GM23338 (cell line): ENCODE measurements around the gene PHYKPL. TPM values are rescaled to one million over a fixed set of nuclear protein-coding genes. Genes with fewer than 3 reads are reported as not detected.

ENCODE experiments used
- ATAC-seq: fragments of 200-7000 bp; cut with Tn5 transposase; 3 replicates; pipeline ENCODE4 v1.9.1; 2020
- DNase-seq: peaks from one replicate; pipeline ENCODE4 v3.0.0-alpha.2; 2015; ENCODE audit warnings: low spot score
- H2AFZ ChIP-seq: fragments of 200-600 bp; sonication (generic); 2 replicates; pipeline ENCODE4 v1.8.0; 2016; ENCODE audit warnings: antibody characterized with exemption, mild to moderate bottlenecking, moderate library complexity
- H3F3A ChIP-seq: fragments of 200-600 bp; sonication (generic); replicated peaks from 2 replicates; pipeline ENCODE4 v1.8.0; 2017; ENCODE audit warnings: antibody characterized with exemption, mixed run types, low read depth
- H3K27ac ChIP-seq: fragments of 200-600 bp; sonication (generic); 2 replicates; pipeline ENCODE4 v1.6.1; 2016; ENCODE audit warnings: low read depth
- H3K27me3 ChIP-seq: fragments of 200-600 bp; sonication (generic); 2 replicates; pipeline ENCODE4 v1.8.0; 2016; ENCODE audit warnings: mild to moderate bottlenecking, mixed run types, moderate library complexity; ENCODE audit not compliant: insufficient read depth
- H3K36me3 ChIP-seq: fragments of 200-600 bp; sonication (generic); 2 replicates; pipeline ENCODE4 v1.8.0; 2016; ENCODE audit warnings: mild to moderate bottlenecking; ENCODE audit not compliant: insufficient read depth
- H3K4me1 ChIP-seq: fragments of 200-600 bp; sonication (generic); 2 replicates; pipeline ENCODE4 v1.8.0; 2016; ENCODE audit warnings: mild to moderate bottlenecking, moderate library complexity; ENCODE audit not compliant: insufficient read depth
- H3K4me2 ChIP-seq: fragments of 200-600 bp; sonication (generic); 2 replicates; pipeline ENCODE4 v1.7.1; 2017; ENCODE audit warnings: mixed run types
- H3K4me3 ChIP-seq: fragments of 200-600 bp; sonication (generic); 2 replicates; pipeline ENCODE4 v1.6.1; 2016; ENCODE audit warnings: mixed run types
- H3K79me2 ChIP-seq: fragments of 200-600 bp; sonication (generic); replicated peaks from 2 replicates; pipeline ENCODE4 v1.8.0; 2017; ENCODE audit warnings: mild to moderate bottlenecking; ENCODE audit not compliant: insufficient read depth
- H3K9me2 ChIP-seq: fragments of 200-600 bp; sonication (generic); 2 replicates; pipeline ENCODE4 v1.8.0; 2017; ENCODE audit not compliant: insufficient read depth
- H4K20me1 ChIP-seq: fragments of 200-600 bp; sonication (generic); replicated peaks from 2 replicates; pipeline ENCODE4 v1.8.0; 2017; ENCODE audit warnings: mild to moderate bottlenecking; ENCODE audit not compliant: insufficient read depth
- H3K27ac Mint-ChIP-seq: 2 replicates; pipeline ENCODE4 v1.8.0; 2020; ENCODE audit warnings: inconsistent platforms, mild to moderate bottlenecking, moderate library complexity, mixed read lengths
- H3K27me3 Mint-ChIP-seq: 3 replicates; pipeline ENCODE4 v1.8.0; 2022; ENCODE audit warnings: low read depth, mild to moderate bottlenecking, moderate library complexity, mixed read lengths, inconsistent platforms; ENCODE audit not compliant: insufficient read depth, poor library complexity
- H3K36me3 Mint-ChIP-seq: 3 replicates; pipeline ENCODE4 v1.8.0; 2021; ENCODE audit warnings: low read depth, mild to moderate bottlenecking, inconsistent platforms, moderate library complexity, mixed read lengths
- H3K4me1 Mint-ChIP-seq: 3 replicates; pipeline ENCODE4 v1.8.0; 2020; ENCODE audit warnings: mild to moderate bottlenecking, inconsistent platforms, mixed read lengths
- H3K4me3 Mint-ChIP-seq: 3 replicates; pipeline ENCODE4 v1.8.0; 2021; ENCODE audit warnings: moderate library complexity, mild to moderate bottlenecking, inconsistent platforms, mixed read lengths
- H3K9me3 Mint-ChIP-seq: 3 replicates; pipeline ENCODE4 v1.8.0; 2020; ENCODE audit warnings: moderate library complexity, mild to moderate bottlenecking, inconsistent platforms, mixed read lengths
- CREB1 ChIP-seq: fragments of 250-450 bp; sonication (Bioruptor Pico); IDR thresholded peaks from 2 replicates; pipeline ENCODE4 v1.5.0; 2020; ENCODE audit warnings: low read depth, mild to moderate bottlenecking, moderate library complexity
- CTCF ChIP-seq, 2 experiments: fragments of 200-600 bp in 1 of 2; sonication (generic) in 1 of 2; conservative IDR thresholded peaks; 2 replicates each; pipeline versions ENCODE4 v1.5.1 to v1.6.1; 2016 to 2017; ENCODE audit warnings: antibody characterized with exemption in 2 of 2, low read depth in 2 of 2, mild to moderate bottlenecking in 2 of 2, moderate library complexity in 1 of 2
- EZH2 ChIP-seq: fragments of 200-600 bp; sonication (generic); IDR thresholded peaks from one replicate; pipeline ENCODE4 v1.8.0; 2017; ENCODE audit warnings: antibody characterized with exemption, mild to moderate bottlenecking, low read depth; ENCODE audit not compliant: unreplicated experiment
- EZH2phosphoT487 ChIP-seq: fragments of 200-600 bp; sonication (generic); IDR thresholded peaks from one replicate; pipeline ENCODE4 v1.8.1; 2018; ENCODE audit warnings: antibody characterized with exemption; ENCODE audit not compliant: unreplicated experiment
- JUNB ChIP-seq: IDR thresholded peaks from one replicate; pipeline ENCODE4 v1.6.1; 2016; ENCODE audit warnings: antibody characterized with exemption; ENCODE audit not compliant: unreplicated experiment
- POLR2AphosphoS5 ChIP-seq: IDR thresholded peaks from 2 replicates; pipeline ENCODE4 v1.6.1; 2016; ENCODE audit warnings: antibody characterized with exemption, low read depth
- REST ChIP-seq: IDR thresholded peaks from one replicate; pipeline ENCODE4 v1.6.1; 2018; ENCODE audit warnings: antibody characterized with exemption; ENCODE audit not compliant: unreplicated experiment
- STAT1 ChIP-seq: IDR thresholded peaks from one replicate; pipeline ENCODE4 v1.6.1; 2016; ENCODE audit warnings: antibody characterized with exemption; ENCODE audit not compliant: unreplicated experiment
- ZNF114 ChIP-seq: fragments of 250-450 bp; sonication (Bioruptor Pico); IDR thresholded peaks from 2 replicates; pipeline ENCODE4 v1.5.0; 2020; ENCODE audit warnings: mild to moderate bottlenecking, moderate library complexity
- ZNF331 ChIP-seq: fragments of 250-450 bp; sonication (Bioruptor Pico); IDR thresholded peaks from 2 replicates; pipeline ENCODE4 v1.5.0; 2020; ENCODE audit warnings: low read depth, mild to moderate bottlenecking, moderate library complexity
- polyA plus RNA-seq: library from polyadenylated mRNA; unstranded; fragments of >200 nt; fragmentation: Nextera tagmentation; extraction: Ambion mirVana; gene quantifications from 2 replicates; pipeline ENCODE4 v1.2.1, GENCODE V29; 2016
- total RNA-seq: library from RNA; depleted of rRNA; stranded (reverse); fragments of >200 nt; shearing (Covaris generic); gene quantifications from 2 replicates; pipeline ENCODE4 v1.2.3, GENCODE V29; 2014
- TF ChIP-seq, protein P1 (sequence below): fragments of 250-450 bp; sonication (Bioruptor Pico); IDR thresholded peaks from 2 replicates; pipeline ENCODE4 v1.5.0; 2020; ENCODE audit warnings: mild to moderate bottlenecking, moderate library complexity
- TF ChIP-seq, protein P2 (sequence below): IDR thresholded peaks from 2 replicates; pipeline ENCODE4 v1.6.1; 2016; ENCODE audit warnings: antibody characterized with exemption

PHYKPL gene
- total and polyA plus RNA-seq, 2 experiments from 2014 or later, result 15.9 to 20.8 TPM

DNA sequence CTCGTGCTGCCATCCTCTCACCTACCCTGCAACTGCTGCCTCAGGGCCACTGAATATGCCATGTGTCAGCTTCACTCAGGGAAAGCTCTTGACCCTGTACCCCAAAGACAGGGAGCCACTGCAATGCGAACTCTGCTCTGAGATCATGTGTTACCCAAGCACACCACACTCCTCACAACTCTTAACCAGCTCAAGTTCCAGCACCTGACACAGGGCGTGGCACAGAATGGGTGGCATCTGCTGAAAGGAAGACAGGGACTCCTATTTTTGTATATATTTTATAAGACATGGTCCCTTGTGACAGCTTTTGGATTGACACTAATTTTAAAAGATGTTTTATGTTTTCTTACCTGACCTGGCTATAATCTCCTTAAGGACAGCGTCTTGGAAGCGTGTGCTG is 10.7 kb downstream of the PHYKPL start (continued):
- TF ChIP-seq, protein P1, sequence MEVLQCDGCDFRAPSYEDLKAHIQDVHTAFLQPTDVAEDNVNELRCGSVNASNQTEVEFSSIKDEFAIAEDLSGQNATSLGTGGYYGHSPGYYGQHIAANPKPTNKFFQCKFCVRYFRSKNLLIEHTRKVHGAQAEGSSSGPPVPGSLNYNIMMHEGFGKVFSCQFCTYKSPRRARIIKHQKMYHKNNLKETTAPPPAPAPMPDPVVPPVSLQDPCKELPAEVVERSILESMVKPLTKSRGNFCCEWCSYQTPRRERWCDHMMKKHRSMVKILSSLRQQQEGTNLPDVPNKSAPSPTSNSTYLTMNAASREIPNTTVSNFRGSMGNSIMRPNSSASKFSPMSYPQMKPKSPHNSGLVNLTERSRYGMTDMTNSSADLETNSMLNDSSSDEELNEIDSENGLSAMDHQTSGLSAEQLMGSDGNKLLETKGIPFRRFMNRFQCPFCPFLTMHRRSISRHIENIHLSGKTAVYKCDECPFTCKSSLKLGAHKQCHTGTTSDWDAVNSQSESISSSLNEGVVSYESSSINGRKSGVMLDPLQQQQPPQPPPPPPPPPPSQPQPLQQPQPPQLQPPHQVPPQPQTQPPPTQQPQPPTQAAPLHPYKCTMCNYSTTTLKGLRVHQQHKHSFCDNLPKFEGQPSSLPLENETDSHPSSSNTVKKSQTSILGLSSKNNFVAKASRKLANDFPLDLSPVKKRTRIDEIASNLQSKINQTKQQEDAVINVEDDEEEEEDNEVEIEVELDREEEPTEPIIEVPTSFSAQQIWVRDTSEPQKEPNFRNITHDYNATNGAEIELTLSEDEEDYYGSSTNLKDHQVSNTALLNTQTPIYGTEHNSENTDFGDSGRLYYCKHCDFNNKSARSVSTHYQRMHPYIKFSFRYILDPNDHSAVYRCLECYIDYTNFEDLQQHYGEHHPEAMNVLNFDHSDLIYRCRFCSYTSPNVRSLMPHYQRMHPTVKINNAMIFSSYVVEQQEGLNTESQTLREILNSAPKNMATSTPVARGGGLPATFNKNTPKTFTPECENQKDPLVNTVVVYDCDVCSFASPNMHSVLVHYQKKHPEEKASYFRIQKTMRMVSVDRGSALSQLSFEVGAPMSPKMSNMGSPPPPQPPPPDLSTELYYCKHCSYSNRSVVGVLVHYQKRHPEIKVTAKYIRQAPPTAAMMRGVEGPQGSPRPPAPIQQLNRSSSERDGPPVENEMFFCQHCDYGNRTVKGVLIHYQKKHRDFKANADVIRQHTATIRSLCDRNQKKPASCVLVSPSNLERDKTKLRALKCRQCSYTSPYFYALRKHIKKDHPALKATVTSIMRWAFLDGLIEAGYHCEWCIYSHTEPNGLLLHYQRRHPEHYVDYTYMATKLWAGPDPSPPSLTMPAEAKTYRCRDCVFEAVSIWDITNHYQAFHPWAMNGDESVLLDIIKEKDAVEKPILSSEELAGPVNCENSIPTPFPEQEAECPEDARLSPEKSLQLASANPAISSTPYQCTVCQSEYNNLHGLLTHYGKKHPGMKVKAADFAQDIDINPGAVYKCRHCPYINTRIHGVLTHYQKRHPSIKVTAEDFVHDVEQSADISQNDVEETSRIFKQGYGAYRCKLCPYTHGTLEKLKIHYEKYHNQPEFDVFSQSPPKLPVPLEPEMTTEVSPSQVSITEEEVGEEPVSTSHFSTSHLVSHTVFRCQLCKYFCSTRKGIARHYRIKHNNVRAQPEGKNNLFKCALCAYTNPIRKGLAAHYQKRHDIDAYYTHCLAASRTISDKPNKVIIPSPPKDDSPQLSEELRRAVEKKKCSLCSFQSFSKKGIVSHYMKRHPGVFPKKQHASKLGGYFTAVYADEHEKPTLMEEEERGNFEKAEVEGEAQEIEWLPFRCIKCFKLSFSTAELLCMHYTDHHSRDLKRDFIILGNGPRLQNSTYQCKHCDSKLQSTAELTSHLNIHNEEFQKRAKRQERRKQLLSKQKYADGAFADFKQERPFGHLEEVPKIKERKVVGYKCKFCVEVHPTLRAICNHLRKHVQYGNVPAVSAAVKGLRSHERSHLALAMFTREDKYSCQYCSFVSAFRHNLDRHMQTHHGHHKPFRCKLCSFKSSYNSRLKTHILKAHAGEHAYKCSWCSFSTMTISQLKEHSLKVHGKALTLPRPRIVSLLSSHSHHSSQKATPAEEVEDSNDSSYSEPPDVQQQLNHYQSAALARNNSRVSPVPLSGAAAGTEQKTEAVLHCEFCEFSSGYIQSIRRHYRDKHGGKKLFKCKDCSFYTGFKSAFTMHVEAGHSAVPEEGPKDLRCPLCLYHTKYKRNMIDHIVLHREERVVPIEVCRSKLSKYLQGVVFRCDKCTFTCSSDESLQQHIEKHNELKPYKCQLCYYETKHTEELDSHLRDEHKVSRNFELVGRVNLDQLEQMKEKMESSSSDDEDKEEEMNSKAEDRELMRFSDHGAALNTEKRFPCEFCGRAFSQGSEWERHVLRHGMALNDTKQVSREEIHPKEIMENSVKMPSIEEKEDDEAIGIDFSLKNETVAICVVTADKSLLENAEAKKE (CRISPR knock-in tag), result no peak
- TF ChIP-seq ZNF114, result no peak
- TF ChIP-seq POLR2AphosphoS5, result no peak
- TF ChIP-seq JUNB, result no peak

DNA sequence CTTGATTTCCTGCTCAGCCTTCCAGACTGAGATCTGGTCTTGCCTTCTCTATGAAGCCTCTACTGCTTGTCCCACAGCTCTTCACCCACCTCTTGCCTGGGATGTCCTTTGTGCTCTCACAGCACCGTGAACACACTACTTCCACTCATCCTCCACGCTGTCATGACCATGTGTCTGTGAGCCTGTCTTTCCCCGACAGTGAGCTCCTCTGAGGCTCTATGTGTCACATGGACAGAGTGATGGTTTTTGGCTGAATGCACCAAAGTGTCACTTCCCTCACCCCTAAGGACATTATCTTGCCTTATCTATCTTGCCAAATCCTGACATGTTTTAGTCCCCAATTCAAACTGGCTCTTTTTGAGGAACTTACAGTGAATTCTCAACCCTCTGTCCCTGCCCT is 11.3 kb downstream of the PHYKPL start:
- 0 out of 2 replicates have a peak, but pooled peaks cover 6% of the 10 kb centered on the region for H3F3A ChIP-seq
- Mint-ChIP-seq H3K4me1 (peaks cover 21% of the 10 kb centered on the region), H3K36me3 (peaks cover 52% of the 10 kb centered on the region), H3K4me3 (no peak overlapping the region), H3K27ac (no peak overlapping the region), H3K27me3 (peaks cover 4% of the 10 kb centered on the region), H3K9me3 (no peaks in the 10 kb centered on the region)
- H3K4me2 ChIP-seq, result no peak overlapping the region
- H3K27ac ChIP-seq, result no peak overlapping the region
- no peak overlapping the region for H2AFZ ChIP-seq
- DNase-seq (no peak), ATAC-seq (no peak)
- H3K79me2 ChIP-seq, result no peaks in the 10 kb centered on the region
- no peaks in the 10 kb centered on the region for H3K27me3 ChIP-seq
- H3K9me2 ChIP-seq, result no peaks in the 10 kb centered on the region
- peaks cover 14% of the 10 kb centered on the region for H3K36me3 ChIP-seq
- peaks cover 17% of the 10 kb centered on the region; the same call in 1 of the 2 replicates for H3K4me1 ChIP-seq
- no peak overlapping the region for H3K4me3 ChIP-seq
- peaks cover 12% of the 10 kb centered on the region; the same call in 1 of the 2 replicates for H4K20me1 ChIP-seq
- TF ChIP-seq POLR2AphosphoS5, result no peak
- TF ChIP-seq ZNF114, result no peak
- TF ChIP-seq REST, result no peak
- no peak for TF ChIP-seq JUNB
- TF ChIP-seq, protein P2, sequence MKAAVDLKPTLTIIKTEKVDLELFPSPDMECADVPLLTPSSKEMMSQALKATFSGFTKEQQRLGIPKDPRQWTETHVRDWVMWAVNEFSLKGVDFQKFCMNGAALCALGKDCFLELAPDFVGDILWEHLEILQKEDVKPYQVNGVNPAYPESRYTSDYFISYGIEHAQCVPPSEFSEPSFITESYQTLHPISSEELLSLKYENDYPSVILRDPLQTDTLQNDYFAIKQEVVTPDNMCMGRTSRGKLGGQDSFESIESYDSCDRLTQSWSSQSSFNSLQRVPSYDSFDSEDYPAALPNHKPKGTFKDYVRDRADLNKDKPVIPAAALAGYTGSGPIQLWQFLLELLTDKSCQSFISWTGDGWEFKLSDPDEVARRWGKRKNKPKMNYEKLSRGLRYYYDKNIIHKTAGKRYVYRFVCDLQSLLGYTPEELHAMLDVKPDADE, result no peak
- no peak for TF ChIP-seq EZH2phosphoT487
- TF ChIP-seq CREB1 (CRISPR knock-in tag), result no peak
- no peak for TF ChIP-seq ZNF331
- TF ChIP-seq EZH2, result no peak
- no peak for TF ChIP-seq CTCF (conservative IDR thresholded peaks at IDR 0.05; ENCODE audit: low read depth in 2 of 2)
- no peak for TF ChIP-seq STAT1
